GM12892 (cell line): ENCODE results near the gene EFNA5.

Experiments used
- POLR2A ChIP-seq: IDR thresholded peaks from 2 replicates; pipeline ENCODE4 v1.6.1; 2011; ENCODE audit warnings: low read depth, low read length, control low read depth
- POLR2AphosphoS5 ChIP-seq: IDR thresholded peaks from 2 replicates; pipeline ENCODE4 v1.6.1; 2011; ENCODE audit warnings: low read depth, low read length, control low read depth
- TAF1 ChIP-seq: IDR thresholded peaks from 2 replicates; pipeline ENCODE4 v1.6.1; 2011; ENCODE audit warnings: low read depth, mild to moderate bottlenecking, control low read depth, low read length, borderline replicate concordance

GRCh38 chr5:107331882-107332281 is 338.9 kb downstream of the EFNA5 start:
- TF ChIP-seq POLR2A (no peak), POLR2AphosphoS5 (no peak), TAF1 (no peak)
